Activated T-cell treated with anti-CD3 and anti-CD28 coated beads, Interleukin-2, amount 50 U/mL, for 1 hour (primary cell): ENCODE results near the gene GPR65.

Experiments used
- DNase-seq: peaks from one replicate; pipeline ENCODE4 v3.0.0-alpha.2; 2020

The GPR65 gene

DNA sequence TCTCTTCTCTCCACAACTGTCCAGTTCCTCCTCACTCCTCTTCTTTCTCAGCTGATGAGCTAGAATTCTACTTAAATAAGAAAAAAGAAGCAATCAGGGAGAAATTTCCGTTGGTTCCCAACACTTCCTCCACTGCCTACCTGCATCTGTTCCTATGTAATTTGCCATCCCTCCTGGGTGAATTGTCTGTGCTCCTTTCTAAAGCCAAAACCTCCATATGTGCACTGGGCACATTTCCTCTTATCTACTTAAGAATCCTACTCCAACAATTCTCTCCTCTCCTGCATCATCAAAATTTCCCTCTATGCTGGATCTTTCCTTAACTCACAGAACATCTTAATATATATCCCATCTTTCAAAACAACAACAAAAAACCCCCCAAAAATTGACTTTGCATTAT, 35.2 kb downstream of the GPR65 start:
- no peak for DNase-seq

DNA sequence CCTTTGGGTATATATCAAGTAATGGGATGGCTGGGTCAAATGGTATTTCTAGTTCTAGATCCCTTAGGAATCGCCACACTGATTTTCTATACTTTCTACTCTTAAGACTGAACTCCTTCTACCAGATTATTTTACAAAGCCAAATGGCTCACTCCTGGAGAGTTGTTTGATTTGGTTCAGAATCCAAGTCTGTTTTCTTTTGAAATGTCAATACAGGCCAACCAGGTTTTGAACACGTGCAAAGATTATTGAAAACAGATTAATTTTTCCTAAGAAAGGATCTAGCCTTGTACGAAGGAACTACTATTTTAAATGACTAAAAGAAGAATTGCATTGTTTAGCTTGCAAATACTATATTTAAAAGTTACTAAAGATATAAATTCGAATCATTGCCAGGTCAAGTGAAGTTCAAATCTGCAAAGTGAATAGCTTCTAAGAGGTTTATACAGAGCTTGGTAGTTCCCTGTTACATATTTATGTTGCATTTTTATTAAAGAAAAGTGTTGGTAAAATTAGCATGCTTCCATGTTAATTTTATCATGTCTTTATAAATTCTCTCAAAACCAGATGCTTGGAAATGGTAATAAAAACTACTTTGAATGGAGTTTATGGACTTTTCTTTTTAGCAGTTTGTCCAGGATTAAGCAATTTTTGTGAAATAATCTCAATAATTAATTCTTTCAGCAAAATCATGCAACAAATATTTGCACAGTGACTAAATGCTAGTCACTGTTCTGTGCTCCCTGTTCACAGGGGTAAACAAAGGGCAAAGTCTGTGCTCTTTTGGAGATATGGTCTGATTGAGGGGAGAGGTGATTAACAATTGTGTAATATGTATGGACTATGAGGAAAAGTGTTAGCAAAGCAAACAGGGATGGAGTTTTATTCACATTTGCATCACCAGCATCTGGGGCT, 38.9 kb downstream of the GPR65 start:
- no peak for DNase-seq

GRCh38 chr14:88044444-88044758, 39.5 kb downstream of the GPR65 start:
- DNase-seq, result no peak

DNA sequence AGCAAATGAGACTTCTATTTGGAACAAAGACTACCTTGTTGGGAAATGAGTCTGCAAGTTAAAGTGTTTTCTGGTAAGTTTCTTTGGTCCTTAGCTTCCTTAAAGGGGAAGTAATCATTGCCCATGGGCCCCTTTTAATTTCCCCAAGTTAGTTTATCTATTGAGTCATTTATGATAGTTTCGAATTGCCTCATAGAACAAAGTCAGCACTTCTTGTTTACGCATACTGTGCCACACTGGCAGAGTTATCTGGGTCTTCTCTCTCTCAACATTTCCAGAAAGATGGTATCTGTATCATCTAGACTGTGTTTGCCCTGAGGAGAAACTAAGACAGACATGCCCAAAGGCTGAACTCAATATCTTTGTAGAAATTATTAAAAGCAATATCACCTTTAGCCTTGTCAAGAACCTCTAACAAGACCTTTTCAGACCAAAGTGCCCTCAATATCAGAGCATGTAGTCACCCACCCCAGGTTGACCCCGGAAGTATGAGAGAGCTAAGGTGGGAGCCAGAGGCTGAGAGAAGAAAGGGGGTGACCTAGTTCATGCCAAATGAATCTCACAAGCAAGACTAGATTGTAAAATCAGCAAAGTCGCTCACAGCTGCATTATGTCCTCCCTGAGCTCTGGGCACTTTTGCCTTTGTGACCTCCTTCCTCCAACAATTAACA, 40.0 kb downstream of the GPR65 start:
- DNase-seq, result no peak

- DNase-seq, result no peak
Observed at GRCh38 chr14:88045705-88046104, 40.8 kb downstream of the GPR65 start.

- no peak for DNase-seq
Observed at GRCh38 chr14:88048351-88048750, 43.4 kb downstream of the GPR65 start.

- no peak for DNase-seq
Observed at GRCh38 chr14:88049266-88049665, 44.3 kb downstream of the GPR65 start.

GRCh38 chr14:88049936-88050335, 45.0 kb downstream of the GPR65 start:
- DNase-seq, result no peak

- no peak for DNase-seq
Observed at GRCh38 chr14:88060576-88060975, 55.6 kb downstream of the GPR65 start.

DNA sequence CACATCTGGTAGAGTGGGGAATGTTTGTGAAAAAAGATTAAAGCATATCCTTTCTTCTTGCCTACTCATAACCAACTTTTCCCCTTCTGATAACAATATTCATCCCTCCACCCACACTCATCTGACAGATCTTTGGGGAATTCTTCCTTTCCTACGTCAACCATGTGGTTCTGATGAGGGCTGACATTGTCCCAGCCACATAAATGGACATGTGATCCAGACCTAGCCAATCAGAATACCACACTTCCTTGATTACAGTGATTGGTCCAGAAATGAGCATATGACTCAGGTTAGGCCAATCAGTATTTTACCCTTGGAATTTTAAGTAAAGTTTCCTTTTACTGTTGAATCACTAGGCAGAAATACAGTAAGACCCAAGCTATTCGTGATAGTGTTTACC, 58.9 kb downstream of the GPR65 start:
- DNase-seq, result no peak
